ENCODE data around the gene NLRC5.

NLRC5 gene

GRCh38 chr16:56993204-56993603 is 3.8 kb downstream of the NLRC5 start:
- DNase-seq (ENCODE audit: low read depth, low spot score) = peak; percentile 17
- in situ Hi-C loops (cut with HindIII; ENCODE audit: low sequenced_read_pairs) = no loop called here
- no peak for TF ChIP-seq CTCF (IDR thresholded peaks at IDR 0.05; ENCODE audit: low read depth, low read length)
- H3K4me3 ChIP-seq (ENCODE audit: low read depth, low read length) = no peak overlapping the region

GRCh38 chr16:56994311-56994710 is 5.0 kb downstream of the NLRC5 start:
- TF ChIP-seq CTCF (IDR thresholded peaks at IDR 0.05; ENCODE audit: low read depth, low read length) = no peak
- no peak for DNase-seq (ENCODE audit: low read depth, low spot score)
- H3K4me3 ChIP-seq (ENCODE audit: low read depth, low read length) = no peak overlapping the region
- in situ Hi-C loops (cut with HindIII; ENCODE audit: low sequenced_read_pairs) = no loop called here

DNA sequence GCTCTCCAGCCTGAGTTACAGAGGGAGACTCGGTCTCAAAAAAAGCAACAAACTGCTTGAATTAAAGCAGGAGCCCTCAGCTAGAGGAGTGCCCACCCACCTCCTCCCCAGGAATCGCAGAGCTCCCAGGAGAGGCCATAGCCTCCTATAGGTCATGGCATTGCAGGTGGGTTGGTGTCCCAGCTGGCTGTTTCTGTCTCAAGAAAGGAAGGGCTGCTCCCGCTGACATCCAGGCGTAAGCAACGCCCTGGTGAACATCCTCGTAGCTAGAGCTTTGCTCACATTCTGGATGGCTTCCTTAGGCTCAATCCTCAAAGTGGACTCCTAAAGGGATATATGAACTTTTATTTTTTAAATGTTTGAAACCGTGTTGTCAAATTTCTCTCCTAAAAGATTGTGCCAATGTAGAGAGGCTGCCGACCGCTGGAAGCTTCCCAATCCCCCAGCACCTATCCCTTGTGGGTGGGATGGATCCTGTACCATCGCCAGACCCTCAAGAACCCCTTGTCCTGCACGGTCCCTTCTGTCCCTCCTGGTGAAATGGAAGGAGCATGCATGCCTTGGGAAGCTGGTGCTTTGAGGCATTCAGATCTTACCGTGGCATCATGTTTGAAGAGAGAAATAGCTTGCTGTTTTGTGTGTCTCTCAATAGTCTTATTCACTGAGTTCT is 5.9 kb downstream of the NLRC5 start:
- in situ Hi-C loops (cut with HindIII; ENCODE audit: low sequenced_read_pairs) = no loop called here
- no peak overlapping the region for H3K4me3 ChIP-seq (ENCODE audit: low read depth, low read length)
- no peak for DNase-seq (ENCODE audit: low read depth, low spot score)
- TF ChIP-seq CTCF (IDR thresholded peaks at IDR 0.05; ENCODE audit: low read depth, low read length) = no peak

DNA sequence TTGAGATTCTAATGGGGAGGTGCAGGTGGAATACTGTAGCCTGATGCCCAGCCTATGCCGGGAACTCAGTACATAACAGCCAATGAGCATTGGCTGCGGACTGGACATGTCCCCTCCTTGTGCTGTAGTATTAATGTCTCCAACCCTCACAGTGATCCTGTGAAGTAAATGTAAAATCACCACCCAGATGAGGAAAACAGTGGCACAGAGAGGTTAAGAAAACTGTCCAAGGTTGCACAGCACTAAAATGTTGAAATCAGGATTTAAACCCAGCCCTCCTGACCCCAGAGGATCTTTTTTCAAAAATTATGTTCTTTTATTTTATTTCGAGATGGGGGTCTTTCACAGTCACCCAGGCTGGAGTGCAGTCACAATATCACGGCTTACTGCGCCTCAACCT is 7.9 kb downstream of the NLRC5 start:
- no peak for TF ChIP-seq CTCF (IDR thresholded peaks at IDR 0.05; ENCODE audit: low read depth, low read length)
- no peak overlapping the region for H3K4me3 ChIP-seq (ENCODE audit: low read depth, low read length)
- DNase-seq (ENCODE audit: low read depth, low spot score) = no peak
- in situ Hi-C loops (cut with HindIII; ENCODE audit: low sequenced_read_pairs) = no loop called here

DNA sequence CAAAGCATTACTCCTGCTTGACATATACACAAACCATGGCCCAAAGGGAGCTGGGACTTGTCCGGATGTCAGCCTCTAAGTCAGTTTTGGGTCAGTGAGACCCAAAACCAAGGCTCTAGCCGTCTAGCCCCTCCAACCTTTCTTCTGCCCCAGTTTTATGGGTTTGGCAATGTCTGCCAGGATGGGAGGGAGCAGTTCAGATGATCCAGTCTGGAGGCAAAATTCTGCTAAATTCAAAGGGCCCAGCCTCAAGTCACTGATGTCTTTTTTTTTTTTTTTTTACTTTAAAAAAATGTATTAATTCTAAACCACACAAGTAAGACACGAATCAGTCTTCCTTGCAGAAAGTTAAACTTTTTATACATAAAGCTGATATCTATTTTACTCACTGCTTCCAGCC is 8.6 kb downstream of the NLRC5 start:
- DNase-seq (ENCODE audit: low read depth, low spot score) = no peak
- TF ChIP-seq CTCF (IDR thresholded peaks at IDR 0.05; ENCODE audit: low read depth, low read length) = no peak
- in situ Hi-C loops (cut with HindIII; ENCODE audit: low sequenced_read_pairs) = no loop called here
- no peak overlapping the region for H3K4me3 ChIP-seq (ENCODE audit: low read depth, low read length)

DNA sequence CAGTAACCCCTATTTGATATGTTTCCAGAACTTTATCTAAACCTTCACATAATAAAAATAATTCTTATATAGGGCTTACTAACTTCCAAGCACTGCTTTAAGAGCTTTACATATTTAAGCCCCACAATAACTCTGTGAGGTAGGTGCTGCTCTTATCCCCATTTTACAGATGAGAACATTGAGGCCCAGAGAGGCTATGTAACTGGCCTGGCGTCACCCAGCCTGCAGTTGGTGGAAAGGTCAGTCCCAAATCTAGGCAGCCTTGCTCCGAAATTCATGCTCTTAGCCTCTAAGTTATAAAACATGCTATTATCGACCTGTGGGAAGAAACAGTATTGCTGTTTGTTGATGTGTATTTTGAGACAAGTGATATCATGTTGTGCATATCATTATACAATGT is 9.0 kb downstream of the NLRC5 start:
- TF ChIP-seq CTCF (IDR thresholded peaks at IDR 0.05; ENCODE audit: low read depth, low read length) = no peak
- in situ Hi-C loops (cut with HindIII; ENCODE audit: low sequenced_read_pairs) = no loop called here
- H3K4me3 ChIP-seq (ENCODE audit: low read depth, low read length) = no peak overlapping the region
- no peak for DNase-seq (ENCODE audit: low read depth, low spot score)
